Suppressor macrophage (primary cell): ENCODE results near the gene ZNF735.
"Not testable (repeated sequence)": the region's sequence is repeated elsewhere in the genome, so short reads cannot be mapped to it uniquely, and the experiment has no call there.

Experiments
- DNase-seq, 4 experiments: peaks; one replicate each; pipeline ENCODE4 v3.0.0-alpha.2; 2020 to 2022
- total RNA-seq, 17 experiments: gene quantifications; one replicate each; lab custom pipeline; 2026; ENCODE audit warnings: mixed read lengths in 6 of 17, inconsistent platforms in 3 of 17; lab: John Stamatoyannopoulos, UW

The ZNF735 gene
- total RNA-seq, result 0 to 0.22 (median 0) reads per million in 17 experiments

DNA sequence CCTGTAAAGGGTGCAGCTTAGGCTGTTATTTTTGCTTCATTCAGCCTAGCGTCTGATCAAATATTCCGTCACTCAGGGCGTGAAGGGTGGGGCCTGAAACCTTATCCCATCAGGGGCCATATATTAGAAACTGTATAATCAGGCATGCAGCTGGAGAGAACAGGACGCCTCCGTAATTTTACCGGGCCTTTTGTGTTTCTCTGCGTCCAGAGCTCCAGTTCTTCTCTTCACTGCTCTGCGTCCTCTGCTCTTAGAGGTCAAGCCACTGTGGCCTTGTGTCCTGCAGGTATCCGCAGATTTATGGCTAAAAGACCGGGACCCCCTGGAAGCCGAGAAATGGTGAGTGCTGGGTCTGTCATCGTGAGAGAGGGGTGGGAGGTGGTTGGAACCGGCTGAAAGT is at the start of gene ZNF735:
ZNF735 (plus strand) TSS at position 301 of the 400 bp plus-strand sequence; CDS start at position 301, 0 bp downstream.
- DNase-seq, result no peak

DNA sequence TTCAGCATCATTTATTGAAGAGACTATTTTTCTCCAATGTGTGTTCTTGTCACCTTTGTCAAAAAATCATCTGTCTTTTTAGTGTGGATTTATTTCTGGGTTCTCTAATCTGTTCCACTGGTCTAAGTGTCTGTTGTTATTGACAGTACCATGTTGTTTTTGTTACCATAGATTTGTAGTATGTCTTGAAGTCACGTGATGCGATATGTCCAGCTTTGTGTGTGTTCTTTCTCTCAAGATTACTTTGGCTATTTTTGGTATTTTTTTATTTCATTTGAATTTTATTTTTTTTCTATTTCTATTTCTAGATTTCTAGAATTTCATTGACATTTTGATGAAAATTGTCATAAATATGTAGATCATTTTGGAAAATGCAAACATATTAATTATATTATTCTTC is 36.0 kb upstream of the ZNF735 start:
- not testable (repeated sequence) for DNase-seq

DNA sequence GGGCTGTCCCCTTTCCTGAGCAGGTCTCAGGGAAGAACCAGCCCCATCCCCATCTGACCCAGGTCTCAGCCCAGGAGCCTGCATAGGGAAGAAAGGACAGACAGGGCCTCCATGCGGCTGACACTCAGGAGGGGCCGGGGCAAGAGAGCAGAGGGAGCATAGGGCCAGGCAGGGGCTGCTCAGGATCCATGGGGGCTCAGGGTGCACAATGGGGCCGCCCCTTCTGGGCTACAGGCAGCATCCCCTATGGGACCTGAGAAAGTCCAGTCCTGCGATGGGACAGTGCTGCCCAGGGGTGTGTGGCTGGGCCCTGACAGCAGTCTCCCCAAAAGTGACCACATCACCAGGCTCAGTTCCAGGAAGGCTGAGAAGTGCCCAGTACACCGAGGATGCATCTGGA is 32.7 kb upstream of the ZNF735 start:
- no peak for DNase-seq

DNA sequence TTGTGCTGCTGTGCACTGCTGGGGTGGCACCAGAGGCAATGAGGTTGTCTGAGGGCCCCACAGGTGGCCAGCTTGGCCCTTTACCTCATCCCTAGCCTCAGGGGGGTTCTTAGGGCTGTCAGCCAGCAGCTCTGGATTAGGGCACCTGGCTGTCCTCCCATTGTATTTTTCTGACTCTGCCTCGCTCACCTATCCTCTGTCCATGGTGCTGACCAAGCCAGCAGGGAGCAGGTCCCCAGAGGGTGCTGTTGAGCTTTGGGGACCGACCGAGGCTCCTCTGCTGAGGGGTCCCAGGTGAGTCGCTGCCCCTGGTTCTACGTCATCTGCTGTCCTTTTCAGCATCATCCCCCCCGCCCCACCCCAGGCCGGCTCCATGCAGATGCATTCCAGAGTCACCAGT is 32.1 kb upstream of the ZNF735 start:
- no peak for DNase-seq

DNA sequence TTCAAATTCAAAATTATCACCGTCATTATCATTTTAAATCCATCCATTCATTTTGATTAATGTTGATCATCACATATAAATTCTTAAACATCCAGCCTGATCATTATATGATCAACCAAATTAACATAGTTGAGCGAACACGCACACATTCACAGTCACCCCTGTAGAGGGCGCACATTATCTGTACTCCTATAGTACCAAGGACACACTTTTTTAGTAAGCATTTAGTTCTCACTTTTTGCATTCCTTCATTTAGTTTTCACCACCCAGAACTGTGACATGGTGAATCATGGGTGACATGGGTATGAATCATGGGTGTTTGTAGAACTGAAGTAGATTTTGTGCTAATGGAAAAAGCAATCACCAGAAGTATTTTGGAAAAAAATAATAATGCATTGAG is 26.0 kb upstream of the ZNF735 start:
- peak in 2 of 4 experiments; percentile 14 to 19 for DNase-seq

DNA sequence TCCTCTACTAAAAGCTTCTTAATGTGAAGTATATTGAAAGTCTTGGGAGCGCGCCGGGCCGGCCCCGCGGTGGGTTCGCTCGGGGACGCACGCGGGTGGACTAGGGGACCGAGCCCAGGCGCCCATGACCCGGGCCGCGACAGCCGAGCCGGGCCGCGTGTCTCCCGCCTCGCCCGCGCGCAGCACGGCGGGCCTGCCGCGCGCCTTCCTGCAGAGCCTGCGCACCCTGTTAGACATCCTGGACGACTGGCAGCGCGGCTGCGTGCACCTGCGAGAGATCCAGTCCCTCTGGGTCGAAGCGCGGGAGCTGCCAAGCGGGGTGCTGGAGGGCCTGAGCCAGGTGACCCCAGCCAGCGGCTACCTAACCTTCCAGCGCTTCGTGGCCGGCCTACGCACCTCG is 25.4 kb upstream of the ZNF735 start:
- DNase-seq, result no peak

DNA sequence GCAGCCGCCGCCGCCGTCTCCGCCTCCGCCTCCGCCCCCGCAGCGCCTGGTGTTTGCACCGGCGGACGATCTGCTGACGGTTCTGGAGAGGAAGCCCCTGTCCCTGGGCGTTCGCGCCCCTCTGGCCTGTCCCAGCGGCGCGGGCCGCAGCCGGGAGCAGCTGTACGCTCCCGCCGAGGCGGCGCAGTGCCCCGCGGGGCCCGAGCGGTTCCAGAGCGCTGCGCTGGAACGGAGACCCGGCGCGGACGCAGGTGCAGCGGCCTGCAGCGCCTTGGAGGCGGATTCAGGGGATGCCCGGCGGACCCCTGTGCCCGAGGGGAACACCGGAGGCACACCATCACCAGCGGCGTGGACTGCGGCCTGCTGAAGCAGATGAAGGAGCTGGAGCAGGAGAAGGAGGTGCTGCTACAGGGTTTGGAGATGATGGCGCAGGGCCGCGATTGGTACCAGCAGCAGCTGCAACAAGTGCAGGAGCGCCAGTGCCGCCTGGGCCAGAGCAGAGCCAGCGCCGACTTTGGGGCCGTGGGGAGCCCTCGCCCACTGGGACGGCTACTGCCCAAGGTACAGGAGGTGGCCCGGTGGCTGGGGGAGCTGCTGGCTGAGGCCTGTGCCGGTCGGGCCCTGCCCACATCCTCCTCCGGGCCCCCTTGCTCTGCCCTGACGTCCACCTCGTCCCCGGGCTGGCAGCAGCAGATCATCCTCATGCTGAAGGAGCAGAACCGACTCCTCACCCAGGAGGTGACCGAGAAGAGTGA is 24.8 kb upstream of the ZNF735 start:
- DNase-seq, result no peak

DNA sequence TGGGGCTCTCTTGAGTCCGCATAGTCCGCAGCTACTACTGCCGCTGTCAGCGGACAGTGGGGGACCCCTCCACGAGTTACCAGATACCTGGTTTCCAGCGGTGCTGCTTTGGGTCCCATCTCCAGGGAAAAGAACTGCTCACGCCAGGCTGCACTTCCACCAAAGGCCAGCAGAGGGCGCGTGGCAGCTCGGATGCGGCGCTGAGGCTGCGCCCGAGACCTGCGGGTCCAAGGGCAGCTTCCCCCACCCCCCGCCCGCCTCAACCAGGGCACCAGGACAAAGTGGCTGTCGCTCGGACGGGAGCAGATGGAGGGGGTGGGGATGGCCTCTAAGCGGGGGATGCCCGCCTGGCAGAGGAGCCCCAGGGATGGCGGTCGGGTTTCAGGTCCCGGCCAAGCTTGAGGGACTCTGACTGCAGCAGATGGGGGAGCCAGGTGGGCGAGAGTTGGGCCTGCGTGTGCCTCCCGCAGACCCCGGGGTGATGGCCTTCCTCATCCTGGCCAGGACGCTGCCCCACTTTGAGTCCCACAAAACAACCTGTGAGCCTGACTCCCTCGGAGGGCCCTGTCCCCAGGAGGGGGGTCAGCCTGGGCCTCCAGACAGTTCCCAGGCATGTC is 23.8 kb upstream of the ZNF735 start:
- peak; percentile 4 to 40 (median 20) for DNase-seq

DNA sequence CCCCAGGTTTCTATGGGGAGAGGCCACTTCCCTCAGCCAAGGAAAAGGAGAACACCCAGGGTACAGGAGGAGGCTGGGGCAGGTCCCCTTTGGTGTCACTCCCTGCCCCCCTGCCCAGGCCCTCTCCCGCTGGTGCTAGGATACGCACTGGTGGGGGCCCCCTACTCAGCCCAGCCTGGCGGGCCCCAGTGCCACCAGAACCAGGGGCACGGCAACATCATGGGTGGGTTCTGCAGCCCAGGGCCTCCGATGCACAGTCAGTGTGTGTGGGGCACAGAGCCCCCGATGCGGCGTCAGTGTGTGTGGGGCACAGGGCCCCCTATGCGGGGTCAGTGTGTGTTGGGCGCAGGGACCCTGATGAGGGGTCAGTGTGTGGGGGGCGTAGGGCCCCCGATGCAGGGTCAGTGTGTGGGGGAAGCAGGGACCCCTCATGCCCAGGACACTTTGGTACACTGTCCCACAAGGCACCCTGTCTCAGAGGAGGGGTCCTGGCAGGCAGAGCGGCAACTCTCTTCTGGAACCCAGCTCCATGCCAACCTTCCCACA is 23.1 kb upstream of the ZNF735 start:
- no peak for DNase-seq

DNA sequence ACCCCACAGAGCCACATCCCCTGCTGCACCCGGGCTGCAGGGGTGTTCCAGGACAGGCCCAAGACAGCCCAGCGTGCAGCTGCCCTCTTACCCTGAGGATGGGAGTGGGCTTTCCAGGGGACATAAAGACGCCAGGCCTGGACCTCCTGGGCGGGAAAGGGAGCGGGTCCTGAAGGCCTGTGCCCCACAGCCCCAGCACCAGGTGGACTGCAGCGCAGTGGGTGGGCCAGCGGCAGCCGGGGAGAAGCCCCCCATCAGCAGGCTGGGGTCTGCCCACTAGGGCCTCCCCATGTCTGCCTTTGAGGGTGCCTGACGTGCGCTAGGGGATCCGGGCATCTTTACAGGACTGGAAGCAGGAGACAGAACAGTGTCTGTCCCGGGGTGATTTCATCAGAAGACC is 22.6 kb upstream of the ZNF735 start:
- DNase-seq, result no peak

DNA sequence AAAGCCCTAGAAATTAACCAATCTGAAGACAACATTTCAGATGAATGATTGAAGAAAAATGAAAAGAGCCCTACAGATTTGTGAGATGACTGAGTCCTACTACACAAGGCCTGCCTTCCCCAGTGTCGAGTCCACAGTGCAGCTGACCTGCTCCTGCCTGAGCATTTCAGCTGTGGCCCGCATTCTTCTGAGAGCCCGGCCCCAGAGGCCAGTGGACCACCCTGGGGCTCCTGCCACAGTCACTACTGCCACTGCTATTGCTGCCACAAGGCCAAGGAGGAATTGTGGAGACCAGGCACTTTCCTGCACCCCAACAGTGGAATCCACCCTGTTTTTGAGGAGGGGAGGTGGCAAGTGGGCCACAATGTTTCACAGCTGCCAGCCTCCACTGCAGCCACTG is 19.6 kb upstream of the ZNF735 start:
- DNase-seq, result no peak

DNA sequence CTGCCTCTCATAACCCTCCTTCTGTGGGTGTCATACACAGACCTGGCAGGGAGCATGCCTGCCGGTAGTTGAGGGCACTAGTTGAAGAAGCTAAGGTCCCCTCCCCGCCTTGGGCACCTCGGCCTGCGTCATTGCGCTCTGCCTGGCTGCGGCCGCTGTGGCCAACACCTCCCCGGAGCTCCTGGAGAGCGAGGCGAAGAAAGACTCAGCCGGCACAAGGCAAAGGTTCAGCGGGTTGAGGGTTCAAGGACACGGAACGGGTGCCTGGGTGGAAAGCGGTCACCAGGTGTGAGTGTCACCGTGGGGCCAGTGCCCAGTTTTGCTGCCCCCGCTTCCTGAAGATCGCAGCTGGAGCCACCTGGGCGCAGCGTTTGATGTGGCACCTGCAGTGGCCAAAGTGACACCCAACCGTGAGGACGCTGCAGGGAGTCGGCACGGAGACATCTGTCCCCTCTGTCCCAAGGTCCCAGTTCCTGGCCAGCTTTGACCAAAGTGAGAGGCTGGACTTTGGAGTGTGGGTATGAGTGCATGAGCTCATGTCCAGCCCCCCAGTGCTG is 14.8 kb upstream of the ZNF735 start:
- DNase-seq, result no peak

DNA sequence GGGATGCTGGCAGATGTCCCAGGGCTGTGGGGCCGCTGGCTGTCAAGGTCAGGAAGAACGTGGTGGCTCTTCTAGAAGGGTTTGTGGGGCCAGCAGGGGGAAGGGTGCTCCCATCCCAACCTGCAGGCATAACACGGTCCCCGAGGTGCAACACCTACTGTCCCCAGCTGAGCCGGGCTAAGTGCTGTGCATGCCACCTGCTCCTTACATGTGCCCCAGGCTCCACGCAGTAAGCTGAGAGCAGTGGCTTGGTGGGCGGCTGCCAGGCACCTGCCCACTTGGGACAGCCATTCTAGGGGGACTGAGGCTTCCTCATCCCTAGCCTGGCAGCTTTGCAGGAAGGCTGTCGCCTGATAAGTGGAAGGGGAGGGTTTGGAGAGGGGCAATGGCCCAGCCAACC is 14.2 kb upstream of the ZNF735 start:
- DNase-seq, result no peak

DNA sequence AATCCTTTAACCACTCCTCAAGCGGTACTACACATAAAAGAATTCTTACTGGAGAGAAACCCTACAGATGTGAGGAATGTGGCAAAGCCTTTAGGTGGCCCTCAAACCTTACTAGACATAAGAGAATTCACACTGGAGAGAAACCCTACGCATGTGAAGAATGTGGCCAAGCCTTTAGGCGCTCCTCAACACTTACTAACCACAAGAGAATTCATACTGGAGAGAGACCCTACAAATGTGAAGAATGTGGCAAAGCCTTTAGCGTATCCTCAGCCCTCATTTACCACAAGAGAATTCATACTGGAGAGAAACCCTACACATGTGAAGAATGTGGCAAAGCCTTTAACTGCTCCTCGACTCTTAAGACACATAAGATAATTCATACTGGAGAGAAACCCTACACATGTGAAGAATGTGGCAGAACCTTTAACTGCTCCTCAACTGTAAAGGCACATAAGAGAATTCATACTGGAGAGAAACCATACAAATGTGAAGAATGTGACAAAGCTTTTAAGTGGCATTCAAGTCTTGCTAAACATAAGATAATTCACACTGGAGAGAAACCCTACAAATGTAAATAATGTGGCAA is 12.8 kb downstream of the ZNF735 start:
- not testable (repeated sequence) for DNase-seq

DNA sequence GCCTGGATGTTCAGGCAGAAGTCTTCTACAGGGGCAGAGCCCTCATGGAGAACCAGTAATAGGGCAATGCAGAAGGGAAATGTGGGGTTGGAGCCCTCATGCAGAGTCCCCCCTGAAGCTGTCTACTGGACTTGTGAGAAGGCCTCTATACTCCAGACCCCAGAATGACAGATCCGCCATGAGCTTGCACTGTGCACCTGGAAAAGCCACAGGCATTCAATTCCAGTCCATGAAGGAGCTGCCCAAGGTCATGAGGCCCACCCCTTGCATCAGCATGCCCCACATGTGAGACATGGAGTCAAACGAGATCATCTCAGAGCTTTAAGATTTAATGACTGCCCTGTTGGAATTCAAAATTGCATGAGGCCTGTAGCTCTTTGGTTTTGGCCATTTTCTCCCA is 16.4 kb downstream of the ZNF735 start:
- no peak for DNase-seq

DNA sequence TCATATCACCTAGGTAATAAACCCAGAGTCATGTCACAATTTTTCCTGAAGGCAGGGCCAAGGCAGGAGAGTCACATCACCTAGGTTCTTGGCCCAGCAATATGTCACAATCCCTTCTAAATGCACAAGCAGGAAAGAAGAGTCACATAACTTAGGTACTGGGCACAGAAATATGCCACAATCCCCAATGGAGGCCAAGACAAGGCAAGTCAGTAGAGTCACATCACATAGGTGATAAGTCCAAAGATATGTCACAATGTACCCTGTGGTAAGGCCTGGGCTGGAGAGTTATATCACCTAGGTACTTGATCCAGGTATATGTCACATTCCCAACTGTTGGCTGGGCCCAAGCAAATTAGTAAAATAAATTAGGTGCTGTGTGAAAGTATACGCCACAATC is 21.2 kb downstream of the ZNF735 start, which contains the start of gene ZNF679:
ZNF679 (plus strand) TSS at position 301 of the 400 bp plus-strand sequence. CDS start 20,644 bp downstream, outside the sequence.
- DNase-seq, result not testable (repeated sequence)

DNA sequence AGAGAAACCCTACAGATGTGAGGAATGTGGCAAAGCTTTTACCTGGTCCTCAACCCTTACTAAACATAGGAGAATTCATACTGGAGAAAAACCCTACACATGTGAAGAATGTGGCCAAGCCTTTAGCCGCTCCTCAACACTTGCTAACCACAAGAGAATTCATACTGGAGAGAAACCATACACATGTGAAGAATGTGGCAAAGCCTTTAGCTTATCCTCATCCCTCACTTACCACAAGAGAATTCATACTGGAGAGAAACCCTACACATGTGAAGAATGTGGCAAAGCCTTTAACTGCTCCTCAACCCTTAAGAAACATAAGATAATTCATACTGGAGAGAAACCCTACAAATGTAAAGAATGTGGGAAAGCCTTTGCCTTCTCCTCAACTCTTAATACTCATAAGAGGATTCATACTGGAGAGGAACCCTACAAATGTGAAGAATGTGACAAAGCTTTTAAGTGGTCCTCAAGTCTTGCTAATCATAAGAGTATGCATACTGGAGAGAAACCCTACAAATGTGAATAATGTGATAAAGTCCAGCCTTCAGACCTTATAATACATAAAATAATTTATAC is 59.4 kb downstream of the ZNF735 start:
- no peak for DNase-seq
